GM18502 (cell line): ENCODE results near the gene GRAMD4.

Source experiments
- ATAC-seq: cut with Tn5 transposase; IDR thresholded peaks from one replicate; pipeline ENCODE4 v1.9.1; 2021; ENCODE audit warnings: mild to moderate bottlenecking; ENCODE audit not compliant: unreplicated experiment, poor library complexity

Gene GRAMD4

GRCh38 chr22:46665151-46665695 is 45.0 kb downstream of the GRAMD4 start:
- ATAC-seq, result no peak

DNA sequence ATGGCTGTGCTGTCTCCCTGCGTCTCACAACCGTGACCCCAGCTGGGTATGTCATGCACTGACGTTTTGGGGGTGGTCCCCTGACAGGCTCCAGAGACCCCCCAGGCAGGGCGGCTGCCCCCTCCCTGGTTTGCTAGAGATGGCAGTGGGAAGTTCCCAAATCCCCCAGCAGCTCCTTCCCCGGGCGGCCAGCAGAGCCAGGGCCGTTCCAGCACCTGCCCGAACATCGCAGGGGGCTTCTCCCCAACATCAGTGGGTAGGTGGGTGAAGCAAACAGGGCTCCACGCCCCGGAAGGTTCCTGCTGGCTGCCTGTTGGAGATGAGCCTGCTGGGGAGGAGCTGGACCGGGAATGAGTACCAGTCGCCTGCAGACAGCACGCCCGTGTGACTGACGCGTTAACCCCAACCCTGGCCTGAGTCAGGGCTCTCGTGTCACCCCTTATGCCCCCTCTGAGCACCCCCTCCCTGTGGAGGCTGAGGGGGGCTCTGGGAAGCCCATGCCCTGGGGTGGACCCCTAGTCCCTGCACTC is 45.6 kb downstream of the GRAMD4 start:
- no peak for ATAC-seq

DNA sequence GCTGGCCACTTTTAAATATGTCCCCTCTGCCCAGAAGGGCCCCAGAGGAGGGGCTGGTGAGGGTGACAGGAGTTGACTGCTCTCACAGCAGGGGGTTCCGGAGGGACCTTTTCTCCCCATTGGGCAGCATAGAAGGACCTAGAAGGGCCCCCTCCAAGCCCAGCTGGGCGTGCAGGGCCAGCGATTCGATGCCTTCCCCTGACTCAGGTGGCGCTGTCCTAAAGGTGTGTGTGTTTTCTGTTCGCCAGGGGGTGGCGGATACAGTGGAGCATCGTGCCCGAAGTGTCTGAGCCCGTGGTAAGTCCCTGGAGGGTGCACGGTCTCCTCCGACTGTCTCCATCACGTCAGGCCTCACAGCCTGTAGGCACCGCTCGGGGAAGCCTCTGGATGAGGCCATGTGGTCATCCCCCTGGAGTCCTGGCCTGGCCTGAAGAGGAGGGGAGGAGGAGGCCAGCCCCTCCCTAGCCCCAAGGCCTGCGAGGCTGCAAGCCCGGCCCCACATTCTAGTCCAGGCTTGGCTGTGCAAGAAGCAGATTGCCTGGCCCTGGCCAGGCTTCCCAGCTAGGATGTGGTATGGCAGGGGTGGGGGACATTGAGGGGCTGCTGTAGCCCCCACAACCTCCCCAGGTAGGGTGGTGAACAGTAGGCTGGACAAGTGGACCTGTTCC is 46.5 kb downstream of the GRAMD4 start:
- no peak for ATAC-seq

DNA sequence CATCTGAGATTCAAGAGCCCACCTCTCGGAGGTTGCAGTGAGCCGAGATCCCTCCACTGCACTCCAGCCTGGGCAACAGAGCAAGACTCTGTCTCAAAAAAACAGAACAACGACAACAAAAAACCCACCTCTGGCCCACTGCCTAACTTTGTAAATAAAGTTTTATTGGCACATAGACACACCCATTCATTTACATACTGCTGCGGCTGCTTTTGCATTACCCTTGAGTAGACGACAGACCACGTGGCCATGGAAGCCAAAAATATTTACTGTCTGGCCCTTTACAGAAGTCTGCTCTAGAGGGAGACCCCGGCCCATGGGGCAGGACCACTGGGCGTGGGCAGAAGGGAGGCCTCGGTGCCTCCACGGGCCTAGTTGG is 47.0 kb downstream of the GRAMD4 start:
- ATAC-seq, result no peak

DNA sequence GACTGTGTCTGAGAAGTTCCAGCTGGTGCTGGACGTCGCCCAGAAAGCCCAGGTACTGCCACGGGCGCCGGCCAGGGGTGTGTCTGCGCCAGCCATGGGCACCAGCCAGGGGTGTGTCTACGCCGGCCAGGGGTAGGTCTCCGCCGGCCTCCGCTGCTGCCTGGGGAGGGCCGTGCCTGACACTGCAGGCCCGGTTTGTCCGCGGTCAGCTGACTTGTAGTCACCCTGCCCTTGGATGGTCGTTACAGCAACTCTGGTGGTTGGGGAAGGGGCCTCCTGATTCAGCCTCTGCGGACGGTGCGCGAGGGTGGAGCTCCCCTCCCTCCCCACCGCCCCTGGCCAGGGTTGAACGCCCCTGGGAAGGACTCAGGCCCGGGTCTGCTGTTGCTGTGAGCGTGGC is 47.9 kb downstream of the GRAMD4 start:
- no peak for ATAC-seq

DNA sequence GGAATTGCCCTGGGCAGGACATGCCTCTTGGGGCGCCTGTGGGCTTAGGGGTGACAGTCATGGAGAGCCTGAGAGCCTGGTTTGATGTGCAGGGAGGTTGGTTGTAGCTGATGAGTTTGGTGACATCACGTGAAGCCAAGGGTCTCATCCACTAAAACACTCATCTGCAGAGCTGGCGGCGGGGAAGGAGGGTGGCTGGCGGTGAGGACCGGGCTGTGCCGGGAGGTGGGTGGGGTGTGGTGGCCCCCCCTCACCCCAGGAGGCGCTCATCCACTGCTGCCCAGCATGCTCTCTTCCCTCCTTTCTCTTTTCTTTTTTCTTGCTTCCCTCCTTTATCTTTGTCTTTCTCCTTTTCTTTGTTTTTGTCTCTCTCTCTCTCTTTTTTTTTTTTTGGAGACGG is 49.0 kb downstream of the GRAMD4 start:
- ATAC-seq, result no peak

GRCh38 chr22:46671824-46672432 is 51.7 kb downstream of the GRAMD4 start:
- ATAC-seq, result no peak

DNA sequence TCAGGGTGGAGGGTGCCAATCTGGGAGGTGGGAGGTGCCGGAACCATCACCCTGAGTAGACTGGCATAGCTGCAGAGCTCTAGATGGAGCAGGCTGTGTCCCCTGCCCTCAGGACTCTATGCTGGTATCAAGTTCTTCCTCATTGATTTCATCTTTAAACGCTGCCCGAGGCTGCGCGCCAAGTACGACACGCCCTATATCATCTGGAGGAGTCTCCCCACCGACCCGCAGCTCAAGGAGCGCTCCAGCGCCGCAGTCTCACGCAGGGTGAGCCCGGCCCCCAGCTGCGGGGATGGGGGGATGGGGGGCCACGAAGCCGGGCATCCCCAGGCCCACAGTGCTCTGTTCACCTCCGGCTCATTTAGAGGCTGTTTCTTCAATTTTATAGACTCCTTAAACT is 52.5 kb downstream of the GRAMD4 start:
- no peak for ATAC-seq

- no peak for ATAC-seq
These were observed 53.0 kb downstream of the GRAMD4 start for GRCh38 chr22:46673205-46673604.

- ATAC-seq, result no peak
These were observed 53.6 kb downstream of the GRAMD4 start for GRCh38 chr22:46673662-46674236.

DNA sequence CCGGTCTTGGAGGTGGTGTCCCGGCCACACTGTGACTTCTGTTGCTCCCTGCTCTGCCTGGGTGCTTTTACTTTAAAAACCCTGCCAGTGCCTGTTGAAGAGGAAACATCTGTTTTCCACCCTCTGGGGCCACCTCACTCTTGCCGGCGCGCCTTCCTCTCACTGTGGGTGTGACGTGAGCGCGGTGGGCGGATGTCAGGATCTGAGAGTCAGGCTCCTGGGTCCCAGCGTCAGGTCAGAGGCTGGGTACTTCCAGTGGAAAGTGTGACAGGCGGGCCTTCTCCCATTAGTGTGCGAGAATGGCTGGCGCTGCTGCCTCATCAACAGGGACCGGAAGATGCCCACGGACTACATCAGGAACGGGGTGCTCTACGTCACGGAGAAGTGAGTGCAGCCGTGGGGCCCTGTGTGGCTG is 54.2 kb downstream of the GRAMD4 start:
- no peak for ATAC-seq

GRCh38 chr22:46674906-46675305 is 54.7 kb downstream of the GRAMD4 start:
- no peak for ATAC-seq

- no peak for ATAC-seq
These were observed 55.3 kb downstream of the GRAMD4 start for GRCh38 chr22:46675479-46675878.

DNA sequence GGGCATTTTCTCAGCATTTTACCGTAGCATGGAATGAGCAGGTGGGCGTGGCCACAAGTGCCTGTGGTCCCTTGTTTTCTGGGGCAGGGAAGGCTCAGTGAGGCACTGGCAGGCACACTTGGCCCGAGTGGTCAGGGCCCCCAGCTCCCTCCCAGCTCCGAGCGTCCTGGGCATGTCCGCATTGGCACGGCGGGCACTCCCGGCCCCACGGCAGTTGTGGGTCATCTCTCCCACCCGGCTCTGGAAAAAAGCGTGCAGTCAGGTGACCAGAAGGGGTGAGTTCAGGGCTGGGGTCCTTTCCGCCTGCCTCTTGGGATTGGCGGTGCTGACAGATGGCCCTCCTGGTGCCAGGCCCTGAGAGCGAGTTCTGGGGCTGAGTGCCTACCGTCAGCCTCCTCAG is 55.8 kb downstream of the GRAMD4 start:
- ATAC-seq, result no peak

DNA sequence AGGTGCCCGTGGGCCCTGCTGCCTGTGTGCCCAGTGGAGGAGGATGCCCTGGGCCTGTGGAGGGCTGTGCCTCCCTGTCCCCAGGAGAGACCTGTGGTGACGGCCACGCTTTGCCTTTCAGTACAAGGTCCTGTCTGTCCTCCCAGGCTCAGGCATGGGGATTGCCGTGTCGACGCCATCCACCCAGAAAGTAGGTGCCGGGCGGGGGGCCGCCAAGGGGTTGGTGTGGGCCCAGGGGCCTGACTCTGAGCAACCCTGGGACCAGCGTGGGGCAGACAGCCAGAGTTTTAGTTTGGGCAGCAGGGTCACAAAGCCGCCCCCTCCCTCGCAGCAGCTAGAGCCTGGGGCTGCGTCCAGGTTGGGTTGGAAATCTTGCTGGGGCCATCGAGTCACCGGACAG is 56.3 kb downstream of the GRAMD4 start:
- ATAC-seq, result no peak

DNA sequence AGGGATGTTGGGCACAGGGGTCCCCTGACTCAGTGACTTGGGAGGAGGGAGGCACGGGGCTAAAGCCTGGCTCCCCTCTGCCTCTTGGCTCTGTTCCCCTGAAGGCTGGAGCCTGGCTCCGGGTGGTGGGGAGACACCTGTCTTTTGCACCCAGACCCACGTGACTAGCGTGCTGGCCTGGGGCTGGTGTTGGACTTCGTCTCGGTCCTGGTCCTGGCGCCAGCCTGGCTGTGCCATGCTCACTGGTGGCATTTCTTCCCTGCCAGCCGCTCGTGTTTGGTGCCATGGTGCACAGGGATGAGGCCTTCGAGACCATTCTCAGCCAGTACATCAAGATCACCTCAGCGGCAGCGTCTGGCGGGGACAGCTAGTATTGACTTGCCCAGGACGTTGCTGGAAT is 56.7 kb downstream of the GRAMD4 start:
- no peak for ATAC-seq

DNA sequence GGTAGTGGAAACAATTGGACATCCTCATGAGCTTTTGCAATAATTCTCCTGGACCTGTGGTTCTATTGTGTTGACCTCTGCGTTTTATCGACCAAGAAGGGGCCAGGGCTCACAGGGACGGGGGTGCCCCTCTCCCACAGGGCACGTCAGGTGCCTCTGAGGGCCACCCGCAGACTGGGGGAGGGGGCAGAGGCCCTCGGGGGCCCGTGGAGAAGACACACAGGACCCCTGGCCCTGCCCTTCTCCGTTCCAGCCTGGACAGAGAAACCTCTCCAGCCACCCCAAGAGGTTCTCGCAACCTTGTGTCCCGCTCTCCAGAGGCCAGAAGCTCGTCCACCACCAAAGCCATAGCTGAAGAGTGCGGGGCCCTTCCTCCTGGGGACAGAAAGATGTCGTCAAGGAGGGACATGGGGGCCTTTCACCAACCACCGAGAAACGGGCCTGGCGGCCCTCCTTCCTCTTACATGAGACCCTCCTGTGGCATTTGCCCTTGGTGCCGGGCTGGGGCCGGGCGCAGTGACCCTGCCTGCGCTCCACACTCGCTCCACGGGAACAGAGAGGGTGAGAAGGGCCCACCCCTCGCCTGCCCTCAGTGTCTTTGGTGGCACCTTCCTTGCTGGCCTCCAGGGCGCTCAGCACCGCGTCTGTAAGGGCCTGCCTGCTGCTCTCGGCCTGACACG is 57.3 kb downstream of the GRAMD4 start:
- no peak for ATAC-seq

- no peak for ATAC-seq
These were observed 57.9 kb downstream of the GRAMD4 start for GRCh38 chr22:46678003-46678657.

GRCh38 chr22:46678785-46679700 is 58.9 kb downstream of the GRAMD4 start:
- no peak for ATAC-seq
